ENCODE data around the gene MEA1.

Gene MEA1

GRCh38 chr6:42988486-42989020 lies 25.2 kb downstream of the MEA1 start:
- Histone ChIP-seq H2AFZ (ENCODE audit: insufficient read depth, low read length, poor library complexity) (no peak overlapping the region), H3K27me3 (ENCODE audit: insufficient read depth, low read length) (no peaks in the 10 kb centered on the region), H3K79me1 (ENCODE audit: low read length) (peaks cover 7% of the 10 kb centered on the region), H2AK5ac (ENCODE audit: low read length) (no peak overlapping the region), H3K27ac (ENCODE audit: low read depth, low read length) (no peak overlapping the region), H4K91ac (ENCODE audit: low read depth, low read length) (no peak overlapping the region), H3K9me3 (ENCODE audit: insufficient read depth, low read depth, low read length) (peaks cover 2% of the 10 kb centered on the region), H2BK12ac (ENCODE audit: low read length) (no peak overlapping the region), H3K4ac (ENCODE audit: low read depth, low read length) (no peak overlapping the region), H3K23ac (ENCODE audit: low read length) (no peak overlapping the region), H3K36me3 (ENCODE audit: control insufficient read depth in 1 of 2, insufficient read depth in 2 of 2, low read length in 2 of 2) (peaks cover 9 to 17% of the 10 kb centered on the region in 2 experiments), H4K8ac (ENCODE audit: low read depth, low read length) (no peak overlapping the region), H3K4me2 (ENCODE audit: low read length) (no peak overlapping the region), H3K4me1 (ENCODE audit: control insufficient read depth in 1 of 2, insufficient read depth in 2 of 2, low read length in 2 of 2) (peaks cover 5 to 8% of the 10 kb centered on the region in 2 experiments), H3K9ac (ENCODE audit: low read length) (no peak overlapping the region), H2BK5ac (ENCODE audit: low read depth, low read length, poor library complexity) (no peak overlapping the region), H2BK120ac (ENCODE audit: insufficient read depth, low read length, poor library complexity) (no peak overlapping the region), H3K14ac (ENCODE audit: low read length) (no peak overlapping the region), H4K12ac (ENCODE audit: low read depth, low read length) (no peak overlapping the region), H3K18ac (ENCODE audit: low read length) (no peak overlapping the region), H3K4me3 (ENCODE audit: low read depth, low read length) (no peak overlapping the region), H3K79me2 (ENCODE audit: control insufficient read depth, insufficient read depth, low read length, poor library complexity) (peaks cover 5% of the 10 kb centered on the region)
- no peak for DNase-seq
- no CpG with 5 or more reads among the region's 1 CpG for WGBS (ENCODE audit: extremely low coverage, insufficient coverage, insufficient read length)

GRCh38 chr6:42987533-42988451 lies 26.0 kb downstream of the MEA1 start:
- H3K23ac ChIP-seq (ENCODE audit: low read length) = no peak overlapping the region

GRCh38 chr6:42984924-42985475 lies 28.7 kb downstream of the MEA1 start:
- Histone ChIP-seq H3K27ac (ENCODE audit: low read depth, low read length) (no peak overlapping the region), H4K12ac (ENCODE audit: low read depth, low read length) (no peak overlapping the region), H4K8ac (ENCODE audit: low read depth, low read length) (peak overlapping the region; percentile 77), H3K23ac (ENCODE audit: low read length) (no peak overlapping the region), H3K79me2 (ENCODE audit: control insufficient read depth, insufficient read depth, low read length, poor library complexity) (peaks cover 5% of the 10 kb centered on the region), H3K36me3 (ENCODE audit: control insufficient read depth in 1 of 2, insufficient read depth in 2 of 2, low read length in 2 of 2) (peaks cover 6 to 11% of the 10 kb centered on the region in 2 experiments), H3K4ac (ENCODE audit: low read depth, low read length) (peak overlapping the region; percentile 70), H2BK120ac (ENCODE audit: insufficient read depth, low read length, poor library complexity) (no peak overlapping the region), H3K14ac (ENCODE audit: low read length) (peak overlapping the region; percentile 95), H3K9ac (ENCODE audit: low read length) (peak overlapping the region; percentile 94), H3K18ac (ENCODE audit: low read length) (peak overlapping the region; percentile 84), H4K91ac (ENCODE audit: low read depth, low read length) (peak overlapping the region; percentile 89), H3K4me2 (ENCODE audit: low read length) (peak overlapping the region; percentile 86), H3K9me3 (ENCODE audit: insufficient read depth, low read depth, low read length) (peaks cover 2% of the 10 kb centered on the region), H3K4me1 (ENCODE audit: control insufficient read depth in 1 of 2, insufficient read depth in 2 of 2, low read length in 2 of 2) (peaks cover 5 to 8% of the 10 kb centered on the region in 2 experiments), H2BK5ac (ENCODE audit: low read depth, low read length, poor library complexity) (no peak overlapping the region), H2AK5ac (ENCODE audit: low read length) (peak overlapping the region; percentile 0), H2BK12ac (ENCODE audit: low read length) (no peak overlapping the region), H3K79me1 (ENCODE audit: low read length) (peaks cover 7% of the 10 kb centered on the region), H3K27me3 (ENCODE audit: insufficient read depth, low read length) (no peaks in the 10 kb centered on the region), H3K4me3 (ENCODE audit: low read depth, low read length) (peak overlapping the region; percentile 91), H2AFZ (ENCODE audit: insufficient read depth, low read length, poor library complexity) (peak overlapping the region; percentile 89)
- peak in 1 of 2 donors; percentile 9 for DNase-seq
- no CpG with 5 or more reads among the region's 13 CpGs for WGBS (ENCODE audit: extremely low coverage, insufficient coverage, insufficient read length)

More at GRCh38 chr6:42987533-42988451, 26.0 kb downstream of the MEA1 start:
- no peak overlapping the region for H4K91ac ChIP-seq (ENCODE audit: low read depth, low read length)
- no peak overlapping the region for H3K18ac ChIP-seq (ENCODE audit: low read length)
- no peak overlapping the region for H2AK5ac ChIP-seq (ENCODE audit: low read length)
- H3K9ac ChIP-seq (ENCODE audit: low read length) = no peak overlapping the region
- no peak overlapping the region for H3K14ac ChIP-seq (ENCODE audit: low read length)
- H4K12ac ChIP-seq (ENCODE audit: low read depth, low read length) = no peak overlapping the region
- H3K79me2 ChIP-seq (ENCODE audit: control insufficient read depth, insufficient read depth, low read length, poor library complexity) = peaks cover 5% of the 10 kb centered on the region
- H2AFZ ChIP-seq (ENCODE audit: insufficient read depth, low read length, poor library complexity) = no peak overlapping the region
- no peak overlapping the region for H2BK12ac ChIP-seq (ENCODE audit: low read length)
- H3K27ac ChIP-seq (ENCODE audit: low read depth, low read length) = no peak overlapping the region
- peaks cover 7% of the 10 kb centered on the region for H3K79me1 ChIP-seq (ENCODE audit: low read length)
- peaks cover 9 to 17% of the 10 kb centered on the region in 2 experiments for H3K36me3 ChIP-seq (ENCODE audit: control insufficient read depth in 1 of 2, insufficient read depth in 2 of 2, low read length in 2 of 2)
- DNase-seq = no peak
- no CpG with 5 or more reads among the region's 5 CpGs for WGBS (ENCODE audit: extremely low coverage, insufficient coverage, insufficient read length)
- peaks cover 5 to 8% of the 10 kb centered on the region in 2 experiments for H3K4me1 ChIP-seq (ENCODE audit: control insufficient read depth in 1 of 2, insufficient read depth in 2 of 2, low read length in 2 of 2)
- H2BK120ac ChIP-seq (ENCODE audit: insufficient read depth, low read length, poor library complexity) = no peak overlapping the region
- no peak overlapping the region for H2BK5ac ChIP-seq (ENCODE audit: low read depth, low read length, poor library complexity)
- no peak overlapping the region for H3K4ac ChIP-seq (ENCODE audit: low read depth, low read length)
- no peak overlapping the region for H3K4me2 ChIP-seq (ENCODE audit: low read length)
- H4K8ac ChIP-seq (ENCODE audit: low read depth, low read length) = no peak overlapping the region
- no peaks in the 10 kb centered on the region for H3K27me3 ChIP-seq (ENCODE audit: insufficient read depth, low read length)
- H3K9me3 ChIP-seq (ENCODE audit: insufficient read depth, low read depth, low read length) = peaks cover 2% of the 10 kb centered on the region
- no peak overlapping the region for H3K4me3 ChIP-seq (ENCODE audit: low read depth, low read length)

- Histone ChIP-seq H3K23ac (ENCODE audit: low read length) (no peak within 1 kb of the TSS), H3K4me2 (ENCODE audit: low read length) (peak within 1 kb of the TSS; percentile 96), H4K12ac (ENCODE audit: low read depth, low read length) (peak within 1 kb of the TSS; percentile 66), H3K27ac (ENCODE audit: low read depth, low read length) (peak within 1 kb of the TSS; percentile 32), H3K14ac (ENCODE audit: low read length) (peak within 1 kb of the TSS; percentile 95), H4K91ac (ENCODE audit: low read depth, low read length) (peak within 1 kb of the TSS; percentile 89), H3K9ac (ENCODE audit: low read length) (peak within 1 kb of the TSS; percentile 94), H2BK5ac (ENCODE audit: low read depth, low read length, poor library complexity) (peak within 1 kb of the TSS; percentile 20), H3K9me3 (ENCODE audit: insufficient read depth, low read depth, low read length) (no peaks in the 10 kb centered on the region), H3K36me3 (ENCODE audit: control insufficient read depth in 1 of 2, insufficient read depth in 2 of 2, low read length in 2 of 2) (peaks cover 3 to 5% of the 10 kb centered on the region in 2 experiments), H2BK120ac (ENCODE audit: insufficient read depth, low read length, poor library complexity) (peak within 1 kb of the TSS; percentile 40), H3K18ac (ENCODE audit: low read length) (peak within 1 kb of the TSS; percentile 84), H2AK5ac (ENCODE audit: low read length) (peak within 1 kb of the TSS; percentile 0), H3K79me2 (ENCODE audit: control insufficient read depth, insufficient read depth, low read length, poor library complexity) (peaks cover 5% of the 10 kb centered on the region), H2AFZ (ENCODE audit: insufficient read depth, low read length, poor library complexity) (peak within 1 kb of the TSS; percentile 89), H2BK12ac (ENCODE audit: low read length) (no peak within 1 kb of the TSS), H3K4ac (ENCODE audit: low read depth, low read length) (peak within 1 kb of the TSS; percentile 70), H3K27me3 (ENCODE audit: insufficient read depth, low read length) (no peaks in the 10 kb centered on the region), H3K4me3 (ENCODE audit: low read depth, low read length) (peak within 1 kb of the TSS; percentile 91), H3K79me1 (ENCODE audit: low read length) (peaks cover 8% of the 10 kb centered on the region), H3K4me1 (ENCODE audit: control insufficient read depth in 1 of 2, insufficient read depth in 2 of 2, low read length in 2 of 2) (peaks cover 8 to 10% of the 10 kb centered on the region in 2 experiments), H4K8ac (ENCODE audit: low read depth, low read length) (peak within 1 kb of the TSS; percentile 86)
- DNase-seq = peak; percentile 99
- WGBS (ENCODE audit: extremely low coverage, insufficient coverage, insufficient read length) = no CpG with 5 or more reads among the region's 59 CpGs
These were observed 29.5 kb downstream of the MEA1 start, which contains the start of gene PPP2R5D for GRCh38 chr6:42984001-42984923. PPP2R5D (plus strand) TSS chr6:42984570; CDS start chr6:42984678, 108 bp downstream.
